HepG2 (cell line): Measurements from ENCODE around the gene CHPF. TPM values are rescaled to one million over a fixed set of nuclear protein-coding genes. Genes with fewer than 3 reads are reported as not detected.

ENCODE experiments used
- BHLHE40 ChIP-seq: IDR thresholded peaks from 2 replicates; pipeline ENCODE4 v1.6.1; 2011; ENCODE audit warnings: low read length, improper control_type of control experiment
- ETS1 ChIP-seq: sonication (generic); formaldehyde crosslinking; IDR thresholded peaks from 2 replicates; pipeline ENCODE4 v1.4.0; 2020; ENCODE audit warnings: missing genetic modification reagents
- FOXP4 ChIP-seq: sonication (generic); formaldehyde crosslinking; IDR thresholded peaks from 2 replicates; pipeline ENCODE4 v1.4.0; 2020; ENCODE audit warnings: missing genetic modification reagents
- HBP1 ChIP-seq: IDR thresholded peaks from 2 replicates; pipeline ENCODE4 v1.6.1; 2016; ENCODE audit warnings: low read depth, control low read depth
- HIVEP1 ChIP-seq: sonication (generic); formaldehyde crosslinking; IDR thresholded peaks from 2 replicates; pipeline ENCODE4 v1.4.0; 2020; ENCODE audit warnings: mild to moderate bottlenecking, missing genetic modification reagents
- HNF4G ChIP-seq, 2 experiments: sonication (generic) in 1 of 2; formaldehyde crosslinking in 1 of 2; IDR thresholded peaks; 2 replicates each; pipeline versions ENCODE4 v1.4.0 to v1.6.1; 2011 to 2020; ENCODE audit warnings: borderline replicate concordance in 2 of 2, low read depth in 2 of 2, mild to moderate bottlenecking in 2 of 2, low read length in 1 of 2, missing genetic modification reagents in 1 of 2, moderate library complexity in 1 of 2
- KDM5A ChIP-seq: fragments of 200-600 bp; sonication (generic); IDR thresholded peaks from 2 replicates; pipeline ENCODE4 v1.7.0; 2018; ENCODE audit warnings: antibody characterized with exemption, mild to moderate bottlenecking, low read length, borderline replicate concordance
- MAFK ChIP-seq, 2 experiments: IDR thresholded peaks in 1 of 2; conservative IDR thresholded peaks in 1 of 2; 2 replicates each; pipeline ENCODE4 v1.6.1; 2011; ENCODE audit warnings: improper control_type of control experiment in 2 of 2, low read length in 2 of 2
- MATR3 ChIP-seq: sonication (generic); formaldehyde crosslinking; IDR thresholded peaks from 2 replicates; pipeline ENCODE4 v1.4.0; 2020; ENCODE audit warnings: missing genetic modification reagents
- MIXL1 ChIP-seq: IDR thresholded peaks from 2 replicates; pipeline ENCODE4 v1.6.1; 2016
- NFATC3 ChIP-seq: sonication (generic); formaldehyde crosslinking; IDR thresholded peaks from 2 replicates; pipeline ENCODE4 v1.5.1; 2020; ENCODE audit warnings: mild to moderate bottlenecking, missing genetic modification reagents
- TAF1 ChIP-seq: sonication (generic); formaldehyde crosslinking; IDR thresholded peaks from 2 replicates; pipeline ENCODE4 v1.4.0; 2020; ENCODE audit warnings: missing genetic modification reagents
- UBTF ChIP-seq: sonication (generic); formaldehyde crosslinking; IDR thresholded peaks from 2 replicates; pipeline ENCODE4 v1.4.0; 2020; ENCODE audit warnings: mild to moderate bottlenecking, missing genetic modification reagents
- ZNF124 ChIP-seq: sonication (generic); formaldehyde crosslinking; IDR thresholded peaks from 2 replicates; pipeline ENCODE4 v1.4.0; 2020; ENCODE audit warnings: missing genetic modification reagents
- ZNF224 ChIP-seq: sonication (generic); formaldehyde crosslinking; IDR thresholded peaks from 2 replicates; pipeline ENCODE4 v1.5.0; 2020; ENCODE audit warnings: mild to moderate bottlenecking, missing genetic modification reagents
- ZNF263 ChIP-seq: sonication (generic); formaldehyde crosslinking; IDR thresholded peaks from 2 replicates; pipeline ENCODE4 v1.4.0; 2020; ENCODE audit warnings: missing genetic modification reagents
- ZNF292 ChIP-seq: sonication (generic); formaldehyde crosslinking; IDR thresholded peaks from 2 replicates; pipeline ENCODE4 v1.8.1; 2022; ENCODE audit warnings: mild to moderate bottlenecking, low read depth, missing genetic modification reagents, borderline replicate concordance
- ZNF446 ChIP-seq: sonication (generic); formaldehyde crosslinking; IDR thresholded peaks from 2 replicates; pipeline ENCODE4 v1.5.0; 2020; ENCODE audit warnings: mild to moderate bottlenecking, missing genetic modification reagents
- ZNF614 ChIP-seq: IDR thresholded peaks from 2 replicates; pipeline ENCODE4 v1.6.1; 2018; ENCODE audit warnings: missing biosample characterization, missing genetic modification reagents, inconsistent platforms, borderline replicate concordance
- ZNF781 ChIP-seq: sonication (generic); formaldehyde crosslinking; IDR thresholded peaks from 2 replicates; pipeline ENCODE4 v1.5.1; 2020; ENCODE audit warnings: borderline replicate concordance, mild to moderate bottlenecking, missing genetic modification reagents; ENCODE audit errors: not compliant biosample characterization
- polyA plus RNA-seq, 8 experiments: library from polyadenylated mRNA; depleted of rRNA in 3 of 8; stranded (reverse) in 7 of 8; unstranded in 1 of 8; fragments of >200 nt; fragmentation: Illumina TruSeq in 4 of 8; extraction: Trizol in 4 of 8; gene quantifications; 2 replicates each; pipeline versions ENCODE4 v1.2.1 to v1.2.3, GENCODE V29; 2011 to 2016; ENCODE audit warnings: low read depth in 4 of 8, missing spikeins in 1 of 8, mixed read lengths in 1 of 8; ENCODE audit not compliant: insufficient read depth in 1 of 8
- total RNA-seq, 5 experiments: library from RNA; depleted of rRNA; stranded (reverse); fragments of >200 nt; fragmentation: Illumina TruSeq; extraction: Trizol; gene quantifications; 2 replicates each; pipeline ENCODE4 v1.2.3, GENCODE V29; 2016; ENCODE audit warnings: low read depth in 1 of 5

Gene CHPF
- total and polyA plus RNA-seq, 2 of the 13 experiments (the other 11 are each of a cell fraction or from before 2014, with no cell fraction given): 79.6 to 111 TPM

DNA sequence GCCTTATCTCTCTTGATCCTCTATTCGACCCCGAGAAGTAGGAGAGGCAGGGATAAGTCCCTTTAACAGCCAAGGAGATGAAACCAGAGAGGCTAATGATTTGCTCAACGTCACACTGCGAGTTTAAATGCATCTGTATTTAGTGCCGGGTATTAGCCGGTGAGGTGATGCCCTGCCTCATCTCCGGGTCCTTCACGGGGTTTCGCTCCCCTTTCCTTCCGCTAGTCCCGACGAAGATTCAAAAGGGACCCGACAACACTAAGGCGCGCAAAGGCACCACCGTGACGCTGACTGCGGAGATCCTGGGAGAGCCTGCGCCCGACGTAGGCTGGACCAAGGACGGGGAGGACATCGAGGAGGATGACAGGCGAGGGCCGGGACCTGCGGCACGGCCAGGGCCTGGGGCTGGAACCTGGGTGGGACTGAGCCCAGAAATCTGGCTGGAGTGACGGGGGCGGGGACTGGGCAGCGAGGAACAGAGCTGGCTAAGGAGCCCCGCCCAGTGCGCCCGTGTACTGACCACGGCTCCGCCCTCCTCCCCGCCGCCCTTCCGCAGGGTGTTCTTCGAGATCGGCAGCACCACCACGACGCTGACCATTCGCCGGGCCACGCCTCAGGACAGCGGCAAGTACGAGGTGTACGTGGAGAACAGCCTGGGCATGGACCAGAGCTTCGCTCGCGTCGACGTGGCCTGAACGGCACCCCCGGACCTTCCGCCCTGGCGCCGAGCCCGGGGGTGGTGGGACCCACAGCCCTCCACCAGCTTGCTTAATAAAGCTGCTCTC is 45.9 kb downstream of the CHPF start (continued):
- TF ChIP-seq ETS1 (CRISPR knock-in tag) (0 out of 2 replicates have a peak, but pooled peaks have one; percentile 22), ZNF124 (CRISPR knock-in tag) (0 out of 2 replicates have a peak, but pooled peaks have one; percentile 7), MATR3 (CRISPR knock-in tag) (no peak), HNF4G (IDR thresholded peaks at IDR 0.05; ENCODE audit: borderline replicate concordance, low read depth, low read length) (no peak), HNF4G (CRISPR knock-in tag; IDR thresholded peaks at IDR 0.05; ENCODE audit: borderline replicate concordance, low read depth) (0 out of 2 replicates have a peak, but pooled peaks have one; percentile 74), ZNF263 (peak; percentile 61; the same call in 1 of the 2 replicates), FOXP4 (CRISPR knock-in tag) (peak; percentile 26; the same call in 1 of the 2 replicates), BHLHE40 (no peak), ZNF224 (CRISPR knock-in tag) (0 out of 2 replicates have a peak, but pooled peaks have one; percentile 24), ZNF446 (CRISPR knock-in tag) (peak; percentile 75; the same call in 1 of the 2 replicates), MAFK (conservative IDR thresholded peaks at IDR 0.05 in 1 of 2, IDR thresholded peaks at IDR 0.05 in 1 of 2; ENCODE audit: low read length in 2 of 2) (no peak), ZNF614 (CRISPR knock-in tag) (peak; percentile 57; the same call in 1 of the 2 replicates), KDM5A (no peak), HBP1 (peak; percentile 83; the same call in 1 of the 2 replicates), ZNF781 (CRISPR knock-in tag) (no peak), NFATC3 (CRISPR knock-in tag) (no peak), TAF1 (CRISPR knock-in tag) (peak; percentile 59; the same call in 1 of the 2 replicates), MIXL1 (CRISPR knock-in tag) (peak; percentile 35; the same call in 1 of the 2 replicates), HIVEP1 (CRISPR knock-in tag) (peak; percentile 14; the same call in 1 of the 2 replicates), ZNF292 (peak; percentile 81), UBTF (CRISPR knock-in tag) (peak; percentile 73)
